Skin of body (tissue), 2 donors: Measurements from ENCODE around the gene DTNBP1. TPM values are rescaled to one million over a fixed set of nuclear protein-coding genes. Genes with fewer than 3 reads are reported as not detected.
"Not testable (repeated sequence)": the region's sequence is repeated elsewhere in the genome, so short reads cannot be mapped to it uniquely, and the experiment has no call there.

Experiments
- DNase-seq: peaks from one replicate; lab custom pipeline; 2025; lab: John Stamatoyannopoulos, UW
- total RNA-seq: library from RNA; depleted of rRNA; stranded (reverse); fragments of >200 nt; gene quantifications from one replicate; pipeline ENCODE4 v1.2.3, GENCODE V29; 2014

Gene DTNBP1
- total RNA-seq, 1 donor from 2014 or later, result 9.1 TPM

- no peak for DNase-seq
Measured at GRCh38 chr6:15557174-15557573, 105.7 kb downstream of the DTNBP1 start.

GRCh38 chr6:15556711-15557110, 106.1 kb downstream of the DTNBP1 start:
- DNase-seq, result no peak

GRCh38 chr6:15555101-15556038, 107.5 kb downstream of the DTNBP1 start:
- DNase-seq, result no peak

GRCh38 chr6:15554728-15555100, 108.1 kb downstream of the DTNBP1 start:
- no peak for DNase-seq

GRCh38 chr6:15553736-15554294, 109.0 kb downstream of the DTNBP1 start:
- no peak for DNase-seq

- DNase-seq, result no peak
Measured at GRCh38 chr6:15553031-15553430, 109.8 kb downstream of the DTNBP1 start.

- peak; percentile 76 for DNase-seq
Measured at GRCh38 chr6:15551798-15552197, 111.0 kb downstream of the DTNBP1 start.

- DNase-seq, result no peak
Measured at GRCh38 chr6:15551262-15551661, 111.6 kb downstream of the DTNBP1 start.

GRCh38 chr6:15550546-15551123, 112.2 kb downstream of the DTNBP1 start:
- DNase-seq, result no peak

GRCh38 chr6:15549371-15549770, 113.5 kb downstream of the DTNBP1 start:
- no peak for DNase-seq

GRCh38 chr6:15547400-15547799, 115.4 kb downstream of the DTNBP1 start:
- DNase-seq, result no peak

GRCh38 chr6:15546591-15546990, 116.2 kb downstream of the DTNBP1 start:
- no peak for DNase-seq

- DNase-seq, result no peak
Measured at GRCh38 chr6:15544321-15544900, 118.4 kb downstream of the DTNBP1 start.

- not testable (repeated sequence) for DNase-seq
Measured at GRCh38 chr6:15543332-15543917, 119.4 kb downstream of the DTNBP1 start.

GRCh38 chr6:15539722-15540270, 123.0 kb downstream of the DTNBP1 start:
- DNase-seq, result no peak

GRCh38 chr6:15538766-15539495, 123.9 kb downstream of the DTNBP1 start:
- no peak for DNase-seq

GRCh38 chr6:15538106-15538505, 124.7 kb downstream of the DTNBP1 start:
- DNase-seq, result no peak

- no peak for DNase-seq
Measured at GRCh38 chr6:15536198-15536955, 126.5 kb downstream of the DTNBP1 start.

- no peak for DNase-seq
Measured at GRCh38 chr6:15535495-15536197, 127.2 kb downstream of the DTNBP1 start.
